Stomach (tissue), 9 donors: Measurements from ENCODE around the gene ZNF497. TPM values are rescaled to one million over a fixed set of nuclear protein-coding genes. Genes with fewer than 3 reads are reported as not detected.
A peak's percentile ranks its signal among the peaks of the same experiment; 100 is the strongest.
"Not testable (repeated sequence)": the region's sequence is repeated elsewhere in the genome, so short reads cannot be mapped to it uniquely, and the experiment has no call there.

Experiments used
- DNase-seq, 2 donors: peaks; one replicate each; pipeline versions ENCODE4 v3.0.0 to v3.0.0-alpha.2; 2013 to 2019
- H3K27ac ChIP-seq, 5 donors: fragments of 200-600 bp in 4 of 5; sonication (generic) in 4 of 5; one replicate each; pipeline ENCODE4 v1.5.1; 2013 to 2019; ENCODE audit warnings: mild to moderate bottlenecking in 1 of 5, moderate library complexity in 1 of 5
- H3K27me3 ChIP-seq, 3 donors: fragments of 200-600 bp; sonication (generic); one replicate each; pipeline ENCODE4 v1.5.1; 2017 to 2019; ENCODE audit warnings: mixed run types in 1 of 3
- H3K36me3 ChIP-seq, 4 donors: fragments of 200-600 bp; sonication (generic); 1 replicate in 3 of 4; 2 replicates in 1 of 4; pipeline ENCODE4 v1.5.1; 2016 to 2019
- H3K4me1 ChIP-seq, 4 donors: fragments of 200-600 bp; sonication (generic); one replicate each; pipeline ENCODE4 v1.5.1; 2016 to 2019
- H3K4me3 ChIP-seq, 4 donors: fragments of 200-600 bp; sonication (generic) in 3 of 4; one replicate each; pipeline ENCODE4 v1.5.1; 2016 to 2019; ENCODE audit warnings: mild to moderate bottlenecking in 1 of 4
- H3K9me3 ChIP-seq, 4 donors: fragments of 200-600 bp; sonication (generic); one replicate each; pipeline ENCODE4 v1.5.1; 2016 to 2019
- EP300 ChIP-seq: sonication (generic); formaldehyde crosslinking; IDR thresholded peaks from one replicate; pipeline ENCODE4 v1.6.1; 2017; ENCODE audit warnings: antibody characterized with exemption
- POLR2A ChIP-seq, 4 donors: fragments of 450-650 bp; IDR thresholded peaks; one replicate each; pipeline ENCODE4 v1.6.1; 2016; ENCODE audit warnings: antibody characterized with exemption in 4 of 4, control low read depth in 2 of 4, mild to moderate bottlenecking in 1 of 4, moderate library complexity in 1 of 4
- POLR2AphosphoS5 ChIP-seq, 3 donors: sonication (generic); formaldehyde crosslinking; IDR thresholded peaks; one replicate each; pipeline ENCODE4 v1.6.1; 2016; ENCODE audit warnings: antibody characterized with exemption in 3 of 3
- WGBS, 5 donors: extraction: QIAGEN DNeasy Blood & Tissue Kit in 3 of 5; methylation state at CpG; one replicate each; pipeline versions ENCODE4 v1.1.5 to v1.1.7; 2013 to 2018; 5-methylcytosine and 5-hydroxymethylcytosine counted together
- intact Hi-C: fragments of 100-400 bp; cut with DNase I; formaldehyde crosslinking; loops from one replicate; pipeline ENCODE4 v1.15.1; 2023; ENCODE audit warnings: low total_unique reads
- polyA plus RNA-seq, 3 donors: library from polyadenylated mRNA; stranded (reverse); fragments of 200-250 nt; gene quantifications; one replicate each; pipeline ENCODE4 v1.2.3, GENCODE V29; 2013
- total RNA-seq, 5 donors: library from RNA; depleted of rRNA; stranded (reverse); fragments of >200 nt; gene quantifications; one replicate each; pipeline versions ENCODE4 v1.1.0 to v1.2.3, GENCODE V29; 2014 to 2016
- TF ChIP-seq, protein P1 (sequence below), 7 experiments: fragments of 450-650 bp in 4 of 7; fragments of 200-600 bp in 3 of 7; sonication (generic) in 3 of 7; IDR thresholded peaks; one replicate each; pipeline ENCODE4 v1.5.1; 2016 to 2019; ENCODE audit warnings: antibody characterized with exemption in 7 of 7, control low read depth in 2 of 7, mild to moderate bottlenecking in 1 of 7
- donor health status: healthy with polysubstance abuse.
- donor health status: Bipolar disorder and iron deficiency.
- donor health status: healthy.

Gene ZNF497
- total and polyA plus RNA-seq, 8 donors: 0.12 to 12.3 (median 1.0) TPM; not detected in 1

DNA sequence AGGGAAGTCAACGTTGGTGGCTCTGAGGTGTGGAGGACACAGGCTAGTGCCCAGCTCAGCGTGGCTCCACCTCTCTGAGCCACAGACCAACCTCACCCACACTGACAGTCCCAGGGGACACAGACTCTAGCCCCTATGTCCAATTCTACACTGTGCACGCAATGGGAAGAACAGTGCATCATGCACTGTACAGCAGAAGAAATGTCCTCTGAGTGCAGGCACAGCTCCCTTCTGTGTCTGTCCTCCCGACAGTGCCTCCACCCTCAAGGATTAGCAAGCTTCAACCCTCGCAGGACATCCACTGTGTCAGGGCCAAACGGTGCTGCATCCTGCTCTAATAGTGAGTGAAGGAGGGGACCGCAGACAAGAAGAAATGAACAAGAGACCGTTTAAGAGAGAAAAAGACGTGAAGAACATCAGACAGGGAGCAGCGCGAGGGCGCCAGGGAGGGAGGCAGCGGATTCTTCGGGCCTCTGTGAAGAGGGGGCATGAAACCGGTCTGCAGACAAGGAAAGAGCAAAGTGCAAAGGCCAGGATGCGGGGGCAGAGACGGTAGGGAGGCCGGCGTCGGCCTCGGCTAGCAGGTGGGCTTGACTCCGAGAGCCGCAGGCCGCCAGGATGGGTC is 17.6 kb upstream of the ZNF497 start:
- WGBS, 5 donors: 3 to 8% (median 5%) methylated on average over 22 to 24 of the region's 24 CpGs
- H3K27ac ChIP-seq: peak overlapping the region; percentile 94 to 99 (median 97)
- peaks cover 19 to 33% (median 29%) of the 10 kb centered on the region in 4 donors for H3K4me1 ChIP-seq
- intact Hi-C loops: no loop called here
- H3K9me3 ChIP-seq: no peaks in the 10 kb centered on the region
- H3K36me3 ChIP-seq: no peaks in the 10 kb centered on the region
- no peak for DNase-seq
- H3K4me3 ChIP-seq: peak overlapping the region; percentile 75 to 96 (median 90)
- TF ChIP-seq POLR2AphosphoS5 (IDR thresholded peaks at IDR 0.05): no peak
- TF ChIP-seq, protein P1, sequence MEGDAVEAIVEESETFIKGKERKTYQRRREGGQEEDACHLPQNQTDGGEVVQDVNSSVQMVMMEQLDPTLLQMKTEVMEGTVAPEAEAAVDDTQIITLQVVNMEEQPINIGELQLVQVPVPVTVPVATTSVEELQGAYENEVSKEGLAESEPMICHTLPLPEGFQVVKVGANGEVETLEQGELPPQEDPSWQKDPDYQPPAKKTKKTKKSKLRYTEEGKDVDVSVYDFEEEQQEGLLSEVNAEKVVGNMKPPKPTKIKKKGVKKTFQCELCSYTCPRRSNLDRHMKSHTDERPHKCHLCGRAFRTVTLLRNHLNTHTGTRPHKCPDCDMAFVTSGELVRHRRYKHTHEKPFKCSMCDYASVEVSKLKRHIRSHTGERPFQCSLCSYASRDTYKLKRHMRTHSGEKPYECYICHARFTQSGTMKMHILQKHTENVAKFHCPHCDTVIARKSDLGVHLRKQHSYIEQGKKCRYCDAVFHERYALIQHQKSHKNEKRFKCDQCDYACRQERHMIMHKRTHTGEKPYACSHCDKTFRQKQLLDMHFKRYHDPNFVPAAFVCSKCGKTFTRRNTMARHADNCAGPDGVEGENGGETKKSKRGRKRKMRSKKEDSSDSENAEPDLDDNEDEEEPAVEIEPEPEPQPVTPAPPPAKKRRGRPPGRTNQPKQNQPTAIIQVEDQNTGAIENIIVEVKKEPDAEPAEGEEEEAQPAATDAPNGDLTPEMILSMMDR (IDR thresholded peaks at IDR 0.05): no peak
- no peak for TF ChIP-seq EP300
- no peak for TF ChIP-seq POLR2A (IDR thresholded peaks at IDR 0.05)
- H3K27me3 ChIP-seq: no peaks in the 10 kb centered on the region

- no peaks in the 10 kb centered on the region for H3K36me3 ChIP-seq
- TF ChIP-seq POLR2A (IDR thresholded peaks at IDR 0.05) (no peak), EP300 (no peak), POLR2AphosphoS5 (IDR thresholded peaks at IDR 0.05) (no peak)
- TF ChIP-seq, protein P1 (IDR thresholded peaks at IDR 0.05): no peak
- no peak overlapping the region for H3K4me3 ChIP-seq
- peaks cover 19 to 28% (median 28%) of the 10 kb centered on the region in 4 donors for H3K4me1 ChIP-seq
- no peak overlapping the region for H3K27ac ChIP-seq
- WGBS, 5 donors: 90 to 97% (median 92%) methylated on average over 6 of the region's 6 CpGs
- H3K27me3 ChIP-seq: no peaks in the 10 kb centered on the region
- intact Hi-C loops: no loop called here
- H3K9me3 ChIP-seq: no peaks in the 10 kb centered on the region
- DNase-seq: peak in 1 of 2 donors; percentile 15
These were observed 16.7 kb upstream of the ZNF497 start for GRCh38 chr19:58379246-58379645.

GRCh38 chr19:58376724-58377123 is 14.2 kb upstream of the ZNF497 start:
- DNase-seq, H3K4me3 ChIP-seq, H3K27me3 ChIP-seq, intact Hi-C loops, H3K27ac ChIP-seq, H3K36me3 ChIP-seq, H3K9me3 ChIP-seq: not testable (repeated sequence)
- WGBS, 5 donors: 81 to 91% (median 84%) methylated on average over 7 of the region's 7 CpGs
- peaks cover 13 to 21% (median 19%) of the 10 kb centered on the region in 4 donors for H3K4me1 ChIP-seq

DNA sequence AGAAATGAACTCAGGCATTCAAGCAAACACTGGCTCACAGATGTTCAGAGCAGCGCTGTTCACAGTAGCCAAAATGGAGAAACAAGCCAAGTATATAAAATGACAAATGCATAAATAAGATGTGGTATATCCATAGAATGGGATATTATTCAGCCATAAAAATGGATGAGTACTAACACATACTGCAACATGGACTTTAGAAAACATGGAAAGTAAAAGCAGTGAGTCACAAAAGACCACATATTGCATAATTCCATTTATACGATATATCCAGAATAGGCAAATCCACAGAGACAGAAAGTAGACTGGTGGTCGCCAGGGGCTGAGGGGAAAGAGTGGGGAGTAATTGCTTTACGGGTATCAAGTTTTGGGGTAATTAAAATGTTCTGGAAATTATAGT is 11.6 kb upstream of the ZNF497 start:
- Histone ChIP-seq H3K9me3 (no peaks in the 10 kb centered on the region), H3K36me3 (no peaks in the 10 kb centered on the region), H3K27ac (no peak overlapping the region), H3K4me3 (no peak overlapping the region), H3K4me1 (peaks cover 0 to 3% (median 2%) of the 10 kb centered on the region in 4 donors), H3K27me3 (no peaks in the 10 kb centered on the region)
- 86 to 94% (median 89%) methylated on average over 4 of the region's 4 CpGs for WGBS, 5 donors
- intact Hi-C loops: no loop called here
- no peak for DNase-seq
- TF ChIP-seq EP300 (no peak), POLR2AphosphoS5 (IDR thresholded peaks at IDR 0.05) (no peak), POLR2A (IDR thresholded peaks at IDR 0.05) (no peak)
- TF ChIP-seq, protein P1 (IDR thresholded peaks at IDR 0.05): no peak
